Stimulated activated CD4-positive, alpha-beta T cell treated with anti-CD3 and anti-CD28 coated beads, Interleukin-12 subunit alpha, Interleukin-12 subunit beta, amount 100 ng/mL, for 24 hours (primary cell): Measurements from ENCODE around the gene ZNF564.
"Not testable (repeated sequence)": the region's sequence is repeated elsewhere in the genome, so short reads cannot be mapped to it uniquely, and the experiment has no call there.

Source experiments
- DNase-seq, 2 experiments: peaks; one replicate each; pipeline ENCODE4 v3.0.0-alpha.2; 2020; ENCODE audit warnings: low read depth in 2 of 2

ZNF564 gene

GRCh38 chr19:12551060-12551832 lies at the start of gene ZNF564:
Gene ZNF564 (minus strand): TSS chr19:12551482. CDS start chr19:12551332, 150 bp downstream.
- peak; percentile 84 to 87 for DNase-seq

GRCh38 chr19:12597594-12597993 lies 46.3 kb upstream of the ZNF564 start:
- no peak for DNase-seq

DNA sequence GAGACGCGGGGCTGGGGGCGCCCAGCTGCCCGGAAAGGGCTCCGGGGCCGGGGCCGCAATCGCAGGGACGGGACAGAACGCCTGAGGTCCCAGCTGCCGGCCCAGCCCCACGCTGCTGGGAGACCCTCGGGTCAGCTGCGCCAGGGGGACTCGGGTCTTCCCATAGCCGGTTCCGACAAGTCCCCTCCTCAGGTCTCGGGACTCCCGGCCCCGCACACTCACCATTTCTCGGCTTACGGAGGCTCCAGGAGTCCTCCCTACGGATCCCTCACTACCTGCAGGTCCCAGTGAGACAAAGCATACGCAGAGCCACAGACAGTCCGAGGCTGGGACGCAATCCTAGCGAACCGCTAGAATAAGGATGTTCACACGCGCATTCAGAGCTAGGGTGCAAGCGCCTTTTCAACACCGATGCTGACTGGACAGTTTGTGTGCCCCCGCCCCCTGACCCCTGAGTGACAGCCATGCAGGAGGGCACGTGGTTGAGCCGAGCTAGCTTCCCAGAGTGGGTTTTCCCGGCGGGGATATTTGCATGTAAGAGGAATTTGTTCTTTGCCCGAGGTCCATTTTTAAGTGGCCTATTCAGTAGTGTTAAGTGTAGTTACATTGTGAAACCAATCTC lies 45.8 kb upstream of the ZNF564 start:
- DNase-seq = no peak

- DNase-seq = no peak
Observed at GRCh38 chr19:12596485-12596884, 45.2 kb upstream of the ZNF564 start.

GRCh38 chr19:12581100-12581499 lies 29.8 kb upstream of the ZNF564 start:
- no peak for DNase-seq

DNA sequence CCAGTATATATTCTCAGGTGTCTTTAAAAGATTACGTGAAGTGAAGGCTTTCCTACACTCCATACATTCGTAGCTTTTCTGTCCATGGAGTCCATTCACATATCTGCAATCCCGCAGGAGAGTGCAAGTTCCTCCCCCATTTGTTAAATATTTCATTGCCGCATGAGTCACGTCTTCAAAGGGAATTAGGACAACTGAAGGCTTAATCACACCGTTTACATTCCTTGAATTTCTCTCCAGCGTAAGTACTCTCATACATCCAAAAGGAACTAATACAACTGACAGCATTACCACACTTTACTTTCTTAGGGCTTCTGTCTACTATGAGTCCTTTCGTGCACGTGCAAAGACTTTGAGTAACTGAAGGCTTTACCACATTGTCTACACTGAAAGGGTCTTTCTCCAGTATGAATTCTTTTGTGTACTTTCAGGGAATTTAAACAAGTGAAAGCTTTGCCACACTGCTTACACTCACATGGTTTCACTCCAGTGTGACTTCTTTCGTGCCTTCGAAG lies 29.0 kb upstream of the ZNF564 start:
- no peak for DNase-seq

DNA sequence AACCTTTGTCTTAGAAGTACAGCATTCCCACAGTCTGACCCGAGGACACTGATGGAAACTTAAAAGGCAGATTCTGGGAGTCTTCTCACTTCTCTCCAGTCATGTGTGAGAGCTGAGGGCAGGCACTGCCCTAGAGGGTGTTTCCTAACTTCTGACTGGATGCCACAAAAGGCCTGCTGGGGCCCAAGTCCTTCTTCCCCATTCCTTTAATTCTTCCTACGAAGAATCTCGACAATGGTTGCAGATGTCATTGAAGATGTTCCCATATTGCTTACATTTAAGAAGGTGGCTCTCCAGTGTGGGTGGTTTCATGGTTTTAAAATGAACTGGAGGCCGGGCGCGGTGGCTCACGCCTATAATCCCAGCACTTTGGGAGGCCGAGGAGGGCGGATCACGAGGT lies 27.4 kb upstream of the ZNF564 start:
- DNase-seq = no peak

- no peak for DNase-seq
Observed at GRCh38 chr19:12574036-12574435, 22.8 kb upstream of the ZNF564 start.

- DNase-seq = no peak
Observed at GRCh38 chr19:12567951-12568350, 16.7 kb upstream of the ZNF564 start.

DNA sequence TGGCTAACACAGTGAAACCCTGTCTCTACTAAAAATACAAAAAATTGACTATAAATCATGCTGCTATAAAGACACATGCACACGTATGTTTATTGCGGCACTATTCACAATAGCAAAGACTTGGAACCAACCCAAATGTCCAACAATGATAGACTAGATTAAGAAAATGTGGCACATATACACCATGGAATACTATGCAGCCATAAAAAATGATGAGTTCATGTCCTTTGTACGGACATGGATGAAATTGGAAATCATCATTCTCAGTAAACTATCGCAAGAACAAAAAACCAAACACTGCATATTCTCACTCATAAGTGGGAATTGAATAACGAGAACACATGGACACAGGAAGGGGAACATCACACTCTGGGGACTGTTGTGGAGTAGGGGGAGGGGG lies 15.1 kb upstream of the ZNF564 start:
- not testable (repeated sequence) for DNase-seq

DNA sequence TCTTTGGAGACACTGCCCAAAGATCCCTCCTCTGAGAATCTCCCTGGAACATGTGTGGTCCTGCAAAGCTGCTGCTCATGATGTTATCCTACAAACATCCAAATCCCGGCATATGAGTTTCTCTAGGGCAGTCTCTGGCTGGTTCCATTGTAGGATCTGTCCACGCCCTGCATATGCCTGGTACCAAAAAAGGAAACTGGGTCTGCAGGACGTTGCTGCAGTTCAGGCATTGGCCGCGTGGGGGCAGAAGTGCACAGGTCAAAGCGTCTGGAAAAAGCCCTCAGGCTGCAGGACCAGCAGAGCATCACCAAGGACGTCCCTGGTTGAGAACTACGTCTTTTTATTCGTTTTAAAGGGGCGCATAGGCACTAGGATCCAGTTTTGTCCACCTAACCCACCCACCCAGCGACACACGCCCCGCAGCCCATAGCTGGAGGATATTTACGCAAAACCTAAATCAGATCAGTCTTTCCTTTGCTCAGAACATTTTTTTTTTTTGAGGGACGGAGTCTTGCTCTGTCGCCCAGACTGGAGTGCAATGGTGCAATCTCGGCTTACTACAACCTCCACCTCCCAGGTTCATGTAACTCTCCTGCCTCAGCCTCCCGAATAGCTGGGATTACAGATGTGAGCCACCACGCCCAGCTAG lies 12.9 kb upstream of the ZNF564 start:
- peak; percentile 83 to 96 for DNase-seq

DNA sequence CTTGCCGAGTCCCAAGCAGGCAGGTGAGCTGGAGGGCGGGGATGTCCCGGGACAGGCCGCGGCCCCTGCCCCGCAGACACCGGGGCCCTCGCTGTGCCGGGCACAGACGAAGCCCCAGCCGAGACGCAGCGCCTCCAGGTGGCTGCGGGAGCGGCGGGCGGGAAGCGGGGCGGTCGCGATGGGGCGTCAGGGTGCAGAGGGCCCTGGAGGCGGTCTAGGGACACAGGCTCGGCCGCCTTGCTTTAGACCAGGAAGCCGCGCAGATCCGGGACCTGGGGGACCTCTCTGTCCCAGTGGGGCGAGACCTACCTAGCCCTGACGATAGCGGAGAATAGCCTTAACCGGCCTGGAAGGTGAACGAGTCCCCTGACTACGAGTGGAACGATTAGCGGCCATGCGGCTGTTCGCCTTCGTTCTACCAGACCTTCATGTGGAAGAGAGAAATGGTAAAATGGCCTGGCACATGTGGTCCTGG lies 4.2 kb upstream of the ZNF564 start:
- no peak for DNase-seq

DNA sequence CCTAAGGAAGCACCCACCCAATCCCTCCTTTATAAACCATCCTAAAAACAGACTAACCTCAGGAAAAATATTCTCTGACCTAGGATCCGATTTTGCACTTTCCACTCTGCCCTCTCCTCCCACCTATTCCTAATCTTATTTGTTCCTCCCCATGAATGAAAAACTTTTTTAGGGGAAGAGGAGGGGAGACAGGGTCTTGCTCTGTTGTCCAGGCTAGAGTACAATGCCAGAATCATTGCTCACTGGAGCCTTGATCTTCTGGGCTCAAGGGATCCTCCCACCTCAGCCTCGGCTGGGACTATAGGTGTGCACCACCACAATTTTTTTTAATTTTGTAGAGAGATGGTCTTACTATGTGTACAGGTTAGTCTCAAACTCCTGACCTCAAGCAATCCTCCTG lies 4.4 kb downstream of the ZNF564 start:
- no peak for DNase-seq

GRCh38 chr19:12546068-12546467 lies 5.2 kb downstream of the ZNF564 start:
- DNase-seq = no peak

GRCh38 chr19:12545267-12545666 lies 6.0 kb downstream of the ZNF564 start:
- no peak for DNase-seq

DNA sequence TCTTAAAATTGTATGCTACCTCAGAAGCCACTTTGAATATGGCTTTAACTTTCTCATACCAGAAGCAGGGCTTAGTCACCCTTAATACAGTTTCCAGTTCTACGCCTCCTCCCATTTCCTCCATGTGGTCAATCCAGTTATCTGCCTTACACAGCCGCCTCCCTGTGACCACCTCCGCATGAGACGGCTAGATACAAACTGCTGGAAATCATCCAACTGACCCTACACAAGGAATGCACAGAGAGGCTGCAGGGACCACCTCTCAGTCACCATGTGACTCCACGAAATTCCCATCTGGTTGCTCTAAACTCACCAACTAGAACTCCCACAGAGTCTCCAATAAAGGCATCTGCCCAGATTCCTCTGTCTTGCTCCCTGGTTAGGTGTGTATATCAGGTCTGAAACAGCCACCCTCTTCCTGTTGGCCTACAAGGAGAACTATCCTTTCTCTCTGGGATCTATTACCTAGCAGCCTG lies 6.8 kb downstream of the ZNF564 start:
- no peak for DNase-seq

GRCh38 chr19:12543855-12544254 lies 7.4 kb downstream of the ZNF564 start:
- DNase-seq = no peak

DNA sequence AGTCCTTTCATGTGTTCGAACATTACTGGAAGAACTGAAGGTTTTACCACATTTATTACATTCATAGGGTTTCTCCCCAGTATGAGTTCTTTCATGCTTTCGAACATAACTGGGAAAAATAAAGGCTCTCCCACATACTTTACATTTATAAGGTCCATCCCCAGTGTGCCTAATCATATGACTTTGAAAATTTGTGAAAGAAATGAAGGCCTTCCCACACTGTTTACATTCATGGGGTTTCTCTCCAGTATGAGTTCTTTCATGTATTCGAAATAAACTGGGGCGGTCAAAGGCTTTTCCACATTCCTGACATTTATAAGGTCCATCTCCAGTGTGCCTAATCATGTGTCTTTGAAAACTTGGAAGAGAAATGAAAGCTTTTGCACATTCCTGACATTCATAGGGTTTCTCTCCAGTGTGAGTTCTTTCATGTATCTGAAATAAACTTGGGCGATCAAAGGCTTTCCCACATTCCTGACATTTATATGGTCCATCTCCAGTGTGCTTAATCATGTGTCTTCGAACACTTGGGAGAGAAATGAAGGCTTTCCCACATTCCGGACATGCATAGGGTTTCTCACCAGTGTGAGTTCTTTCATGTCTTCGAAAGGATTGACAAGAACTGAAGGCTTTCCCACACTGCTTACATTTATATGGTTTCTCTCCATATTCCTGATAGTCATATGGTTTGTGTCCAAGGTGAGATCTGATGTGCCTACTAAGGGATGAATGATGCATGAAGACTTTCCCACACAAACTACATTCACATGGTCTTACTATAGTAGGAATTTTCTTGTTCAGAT lies 24.0 kb downstream of the ZNF564 start:
- no peak for DNase-seq

GRCh38 chr19:12526542-12526941 lies 24.7 kb downstream of the ZNF564 start:
- DNase-seq = no peak

DNA sequence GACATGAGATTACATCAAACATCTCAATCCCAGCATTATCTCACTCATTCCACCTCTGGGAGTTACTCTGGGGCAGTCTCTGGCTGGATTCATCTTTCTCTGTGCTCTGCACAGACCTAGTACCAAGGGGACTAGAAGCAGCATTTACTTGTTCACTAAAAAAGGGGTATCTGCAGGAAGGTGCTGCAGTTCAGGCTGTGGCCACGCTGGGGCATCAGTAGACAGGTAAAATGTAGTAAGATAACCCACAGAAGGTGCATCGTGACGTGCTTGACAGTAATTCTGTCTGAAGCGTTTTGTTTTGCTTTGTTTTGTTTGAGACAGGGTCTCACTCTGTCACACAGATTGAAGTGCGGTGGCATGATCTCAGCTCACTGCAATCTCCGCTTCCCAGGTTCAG lies 29.3 kb downstream of the ZNF564 start:
- no peak for DNase-seq

- no peak for DNase-seq
Observed at GRCh38 chr19:12513531-12514061, 37.7 kb downstream of the ZNF564 start.
